Measurements from ENCODE around the gene SRGAP1.
A peak's percentile ranks its signal among the peaks of the same experiment; 100 is the strongest.
"Not testable (repeated sequence)": the region's sequence is repeated elsewhere in the genome, so short reads cannot be mapped to it uniquely, and the experiment has no call there.

The SRGAP1 gene

GRCh38 chr12:64064706-64065105 is 220.2 kb downstream of the SRGAP1 start:
- DNase-seq, result no peak

GRCh38 chr12:64065881-64066451 is 221.5 kb downstream of the SRGAP1 start:
- no peak for DNase-seq

- no peak for DNase-seq
These were observed 222.3 kb downstream of the SRGAP1 start for GRCh38 chr12:64066776-64067175.

GRCh38 chr12:64070454-64070853 is 226.0 kb downstream of the SRGAP1 start:
- DNase-seq, result no peak

GRCh38 chr12:64072916-64073575 is 228.5 kb downstream of the SRGAP1 start:
- no peak for DNase-seq

GRCh38 chr12:64076565-64076964 is 232.1 kb downstream of the SRGAP1 start:
- not testable (repeated sequence) for DNase-seq

GRCh38 chr12:64077922-64078321 is 233.4 kb downstream of the SRGAP1 start:
- DNase-seq, result no peak

GRCh38 chr12:64080319-64081007 is 236.0 kb downstream of the SRGAP1 start:
- no peak for DNase-seq

GRCh38 chr12:64081008-64081404 is 236.5 kb downstream of the SRGAP1 start:
- DNase-seq, result no peak

- no peak for DNase-seq
These were observed 237.6 kb downstream of the SRGAP1 start for GRCh38 chr12:64082116-64082515.

- DNase-seq, result no peak
These were observed 238.4 kb downstream of the SRGAP1 start for GRCh38 chr12:64082866-64083268.

- DNase-seq, result peak; percentile 63
These were observed 239.0 kb downstream of the SRGAP1 start for GRCh38 chr12:64083285-64084210.

- no peak for DNase-seq
These were observed 240.7 kb downstream of the SRGAP1 start for GRCh38 chr12:64085154-64085553.

- DNase-seq, result no peak
These were observed 241.5 kb downstream of the SRGAP1 start for GRCh38 chr12:64085996-64086395.

GRCh38 chr12:64086946-64087345 is 242.4 kb downstream of the SRGAP1 start:
- no peak for DNase-seq

- DNase-seq, result no peak
These were observed 243.3 kb downstream of the SRGAP1 start for GRCh38 chr12:64087761-64088160.

- no peak for DNase-seq
These were observed 244.2 kb downstream of the SRGAP1 start for GRCh38 chr12:64088431-64089349.

GRCh38 chr12:64090047-64090446 is 245.5 kb downstream of the SRGAP1 start:
- DNase-seq, result no peak

- no peak for DNase-seq
These were observed 246.7 kb downstream of the SRGAP1 start for GRCh38 chr12:64091186-64091585.

GRCh38 chr12:64092507-64093196 is 248.2 kb downstream of the SRGAP1 start:
- DNase-seq, result no peak

GRCh38 chr12:64093689-64094088 is 249.2 kb downstream of the SRGAP1 start:
- no peak for DNase-seq
